Upper lobe of right lung (tissue), 1 donor: Measurements from ENCODE around the gene PTPRA. TPM values are rescaled to one million over a fixed set of nuclear protein-coding genes. Genes with fewer than 3 reads are reported as not detected.

ENCODE experiments used
- ATAC-seq: fragments of 200-7000 bp; cut with Tn5 transposase; one replicate; pipeline ENCODE4 v1.9.1; 2020; ENCODE audit warnings: mild to moderate bottlenecking, moderate library complexity
- DNase-seq: peaks from one replicate; pipeline ENCODE4 v3.0.0-alpha.2; 2020
- H3K27ac ChIP-seq: fragments of 200-600 bp; one replicate; pipeline ENCODE4 v1.8.0; 2022
- H3K27me3 ChIP-seq: fragments of 200-600 bp; one replicate; pipeline ENCODE4 v1.8.0; 2022; ENCODE audit warnings: mild to moderate bottlenecking
- H3K36me3 ChIP-seq: fragments of 200-600 bp; one replicate; pipeline ENCODE4 v1.8.0; 2022
- H3K4me1 ChIP-seq: fragments of 200-600 bp; one replicate; pipeline ENCODE4 v1.8.0; 2022
- H3K4me3 ChIP-seq: fragments of 200-600 bp; one replicate; pipeline ENCODE4 v1.8.0; 2022; ENCODE audit warnings: mild to moderate bottlenecking
- H3K9me3 ChIP-seq: fragments of 200-600 bp; one replicate; pipeline ENCODE4 v1.8.0; 2022
- intact Hi-C: fragments of 100-400 bp; cut with DNase I; formaldehyde crosslinking; loops from one replicate; pipeline ENCODE4 v1.11.0; 2022
- total RNA-seq: library from RNA; stranded (reverse); fragmentation: NEBNext Ultra II Directional; extraction: Animal tissue kit (Norgen Biotek cat#: 25700); gene quantifications from one replicate; pipeline ENCODE4 v1.2.1, GENCODE V29; 2021
- TF ChIP-seq, protein P1 (sequence below): fragments of 200-600 bp; IDR thresholded peaks from one replicate; pipeline ENCODE4 v1.8.0; 2022; ENCODE audit warnings: antibody characterized with exemption
- donor health status: DM: no; HTN: yes; CAD: no; lungs with severe emphysema.

PTPRA gene
- total RNA-seq, 1 donor from 2014 or later: 69.6 TPM

DNA sequence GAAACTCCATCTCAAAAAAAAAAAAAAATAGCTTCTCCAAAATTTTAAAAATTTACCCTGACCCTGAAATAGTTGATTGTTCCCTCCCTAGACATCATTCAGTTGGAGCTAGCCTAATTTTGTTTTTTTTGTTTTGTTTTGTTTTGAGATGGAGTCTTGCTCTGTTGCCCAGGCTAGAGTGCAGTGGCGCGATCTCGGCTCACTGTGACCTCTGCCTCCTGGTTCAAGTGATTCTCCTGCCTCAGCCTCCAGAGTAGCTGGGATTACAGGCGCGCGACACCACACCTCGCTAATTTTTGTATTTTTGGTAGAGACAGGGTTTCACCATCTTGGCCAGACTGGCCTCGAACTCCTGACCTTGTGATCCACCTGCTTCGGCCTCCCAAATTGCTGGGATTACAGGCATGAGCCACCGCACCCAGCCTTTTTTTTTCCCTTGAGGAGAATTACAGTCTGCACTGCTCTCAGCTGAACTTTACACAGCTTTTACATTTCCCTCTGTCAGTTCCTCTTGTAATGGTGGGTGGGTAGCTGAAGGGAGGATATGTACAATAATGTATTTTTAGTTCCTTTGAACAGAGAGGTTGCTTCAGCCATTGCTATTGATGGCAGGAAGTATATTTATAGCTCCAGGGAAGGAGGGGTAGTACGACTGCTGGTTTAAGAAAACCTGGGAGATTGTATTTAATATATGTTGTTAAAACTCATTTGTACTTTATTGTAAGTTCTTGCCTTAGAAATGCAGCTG is 27.7 kb downstream of the PTPRA start:
- Histone ChIP-seq H3K27me3 (no peaks in the 10 kb centered on the region), H3K27ac (no peak overlapping the region), H3K4me3 (no peak overlapping the region), H3K36me3 (peaks cover 4% of the 10 kb centered on the region), H3K4me1 (peaks cover 12% of the 10 kb centered on the region), H3K9me3 (no peaks in the 10 kb centered on the region)
- DNase-seq (no peak), ATAC-seq (peak; percentile 97)
- TF ChIP-seq, protein P1, sequence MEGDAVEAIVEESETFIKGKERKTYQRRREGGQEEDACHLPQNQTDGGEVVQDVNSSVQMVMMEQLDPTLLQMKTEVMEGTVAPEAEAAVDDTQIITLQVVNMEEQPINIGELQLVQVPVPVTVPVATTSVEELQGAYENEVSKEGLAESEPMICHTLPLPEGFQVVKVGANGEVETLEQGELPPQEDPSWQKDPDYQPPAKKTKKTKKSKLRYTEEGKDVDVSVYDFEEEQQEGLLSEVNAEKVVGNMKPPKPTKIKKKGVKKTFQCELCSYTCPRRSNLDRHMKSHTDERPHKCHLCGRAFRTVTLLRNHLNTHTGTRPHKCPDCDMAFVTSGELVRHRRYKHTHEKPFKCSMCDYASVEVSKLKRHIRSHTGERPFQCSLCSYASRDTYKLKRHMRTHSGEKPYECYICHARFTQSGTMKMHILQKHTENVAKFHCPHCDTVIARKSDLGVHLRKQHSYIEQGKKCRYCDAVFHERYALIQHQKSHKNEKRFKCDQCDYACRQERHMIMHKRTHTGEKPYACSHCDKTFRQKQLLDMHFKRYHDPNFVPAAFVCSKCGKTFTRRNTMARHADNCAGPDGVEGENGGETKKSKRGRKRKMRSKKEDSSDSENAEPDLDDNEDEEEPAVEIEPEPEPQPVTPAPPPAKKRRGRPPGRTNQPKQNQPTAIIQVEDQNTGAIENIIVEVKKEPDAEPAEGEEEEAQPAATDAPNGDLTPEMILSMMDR: no peak
- intact Hi-C loops: no loop called here

DNA sequence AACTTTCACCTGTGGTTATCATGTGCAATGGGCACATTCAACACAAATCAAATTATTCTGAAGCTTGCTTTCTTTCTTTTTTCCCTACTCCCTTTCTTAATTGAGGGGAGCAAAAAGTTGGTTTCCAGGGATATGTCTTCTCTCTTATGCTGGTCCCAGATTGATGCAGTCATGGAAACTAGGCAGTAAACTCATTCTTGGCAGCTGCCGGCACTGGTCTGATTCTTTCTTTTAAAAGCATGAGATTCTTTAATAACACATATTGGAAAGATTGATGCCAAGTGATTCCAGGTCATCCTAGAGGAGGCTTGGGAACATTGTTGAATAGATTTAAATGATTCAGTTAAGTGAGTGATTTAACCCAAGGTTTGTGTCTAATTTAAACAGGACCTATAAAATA is 29.0 kb downstream of the PTPRA start:
- Histone ChIP-seq H3K27me3 (no peaks in the 10 kb centered on the region), H3K4me1 (peaks cover 12% of the 10 kb centered on the region), H3K4me3 (no peak overlapping the region), H3K36me3 (peaks cover 4% of the 10 kb centered on the region), H3K27ac (no peak overlapping the region), H3K9me3 (no peaks in the 10 kb centered on the region)
- intact Hi-C loops: no loop called here
- DNase-seq: no peak
- TF ChIP-seq, protein P1: no peak
- no peak for ATAC-seq

DNA sequence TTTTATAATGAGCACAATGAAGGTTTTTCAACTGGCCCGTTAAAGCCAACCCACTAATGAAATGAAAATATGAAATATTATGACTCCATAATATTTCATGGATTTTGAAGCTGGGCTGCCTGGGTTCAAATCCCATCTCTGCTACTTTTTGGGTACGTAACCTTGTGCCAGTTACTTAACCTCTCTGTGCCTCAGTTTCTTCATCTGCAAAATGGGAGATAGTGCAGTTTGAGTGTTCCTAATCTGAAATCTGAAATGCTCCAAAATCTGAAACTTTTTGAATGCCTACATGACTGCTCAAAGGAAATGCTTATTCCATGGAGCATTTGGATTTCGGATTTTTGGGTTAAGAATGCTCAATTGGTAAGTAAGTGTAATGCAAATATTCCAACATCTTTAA is 29.5 kb downstream of the PTPRA start:
- H3K9me3 ChIP-seq: no peaks in the 10 kb centered on the region
- TF ChIP-seq, protein P1: no peak
- intact Hi-C loops: no loop called here

DNA sequence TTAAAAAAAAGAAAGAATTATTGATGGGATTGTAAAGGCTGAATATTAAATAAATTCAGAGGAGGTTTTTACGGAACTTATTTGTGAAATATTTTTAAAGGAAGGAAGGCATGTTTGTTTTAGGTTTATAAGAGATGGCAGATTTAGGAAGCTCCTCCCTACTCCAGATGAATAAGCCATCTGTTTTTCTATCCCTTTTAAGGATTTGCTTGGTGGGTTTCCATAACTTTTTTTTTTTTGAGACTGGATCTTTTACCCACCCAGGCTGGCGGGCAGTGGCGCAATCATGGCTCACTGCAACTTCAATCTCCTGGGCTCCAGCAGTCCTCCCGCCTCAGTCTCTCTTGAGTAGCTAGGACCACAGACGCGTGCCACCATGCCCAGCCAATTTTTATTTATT is 30.4 kb downstream of the PTPRA start:
- Histone ChIP-seq H3K36me3 (peaks cover 4% of the 10 kb centered on the region), H3K4me1 (peaks cover 12% of the 10 kb centered on the region), H3K27me3 (no peaks in the 10 kb centered on the region), H3K9me3 (no peaks in the 10 kb centered on the region), H3K4me3 (no peak overlapping the region), H3K27ac (no peak overlapping the region)
- ATAC-seq: no peak
- TF ChIP-seq, protein P1: no peak
- no peak for DNase-seq
- intact Hi-C loops: no loop called here

More for the DNA sequence above, 29.5 kb downstream of the PTPRA start:
- Histone ChIP-seq H3K4me3 (no peak overlapping the region), H3K27me3 (no peaks in the 10 kb centered on the region), H3K36me3 (peaks cover 4% of the 10 kb centered on the region), H3K4me1 (peaks cover 12% of the 10 kb centered on the region), H3K27ac (no peak overlapping the region)
- DNase-seq: no peak
- ATAC-seq: no peak

DNA sequence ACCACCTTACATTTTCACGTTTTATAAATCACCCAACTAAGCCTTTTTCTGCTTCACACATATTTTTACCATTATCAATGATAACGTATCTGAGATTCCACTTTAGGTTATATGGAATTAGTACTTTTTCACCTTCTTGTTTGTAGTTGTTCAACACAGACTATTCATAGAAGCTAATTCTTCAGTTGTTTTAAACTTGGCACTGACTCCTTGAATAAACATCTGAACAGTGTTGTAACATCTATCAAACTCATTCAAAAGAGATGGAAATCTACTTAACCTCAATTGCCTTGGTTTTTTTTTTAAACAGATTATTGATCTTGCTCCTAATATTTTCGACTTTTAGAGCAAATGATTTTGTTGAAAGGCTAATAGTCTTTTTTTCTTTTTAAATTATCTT is 34.2 kb downstream of the PTPRA start:
- Histone ChIP-seq H3K27ac (no peak overlapping the region), H3K36me3 (no peaks in the 10 kb centered on the region), H3K4me3 (no peak overlapping the region), H3K27me3 (no peaks in the 10 kb centered on the region), H3K9me3 (no peaks in the 10 kb centered on the region), H3K4me1 (no peaks in the 10 kb centered on the region)
- intact Hi-C loops: no loop called here
- TF ChIP-seq, protein P1: no peak
- ATAC-seq (no peak), DNase-seq (no peak)

DNA sequence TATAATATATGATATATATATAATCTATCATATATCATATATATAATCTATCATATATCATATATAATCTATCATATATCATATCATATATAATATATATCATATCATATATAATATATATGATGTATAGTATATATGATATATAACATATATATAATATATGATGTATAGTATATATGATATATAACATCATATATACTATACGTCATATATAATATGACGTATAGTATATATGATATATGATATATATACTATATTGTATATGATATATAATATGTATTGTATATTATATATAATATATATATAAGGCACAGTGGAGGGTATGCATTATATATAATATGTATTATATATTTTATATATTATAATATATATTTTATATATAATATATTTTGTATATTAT is 36.7 kb downstream of the PTPRA start:
- no peak overlapping the region for H3K27ac ChIP-seq
- no peaks in the 10 kb centered on the region for H3K36me3 ChIP-seq
- no peaks in the 10 kb centered on the region for H3K9me3 ChIP-seq
- TF ChIP-seq, protein P1: no peak
- no peaks in the 10 kb centered on the region for H3K4me1 ChIP-seq
- H3K27me3 ChIP-seq: no peaks in the 10 kb centered on the region
- ATAC-seq (no peak), DNase-seq (no peak)
- H3K4me3 ChIP-seq: no peak overlapping the region
- intact Hi-C loops: no loop called here
